H1 (cell line): ENCODE measurements around the gene DLEC1. TPM values are rescaled to one million over a fixed set of nuclear protein-coding genes. Genes with fewer than 3 reads are reported as not detected.

ENCODE experiments used
- ATF2 ChIP-seq: IDR thresholded peaks from 2 replicates; pipeline ENCODE4 v1.6.1; 2012; ENCODE audit warnings: low read length, inconsistent platforms
- CBX5 ChIP-seq: fragments of 300-800, 300-1000 bp; sonication (generic); IDR thresholded peaks from 2 replicates; pipeline ENCODE4 v1.7.1; 2016; ENCODE audit warnings: antibody characterized with exemption, low read length, low read depth
- CHD7 ChIP-seq: fragments of 300-600 bp; sonication (generic); IDR thresholded peaks from 2 replicates; pipeline ENCODE4 v1.7.1; 2012; ENCODE audit warnings: low read length, moderate library complexity, mild to moderate bottlenecking, inconsistent platforms; ENCODE audit not compliant: insufficient replicate concordance
- EGR1 ChIP-seq: IDR thresholded peaks from 2 replicates; pipeline ENCODE4 v1.6.1; 2011; ENCODE audit warnings: low read depth, low read length, borderline replicate concordance
- JUN ChIP-seq: IDR thresholded peaks from 2 replicates; pipeline ENCODE4 v1.6.1; 2011; ENCODE audit warnings: low read depth, mild to moderate bottlenecking, improper control_type of control experiment, low read length
- MAFK ChIP-seq: IDR thresholded peaks from 2 replicates; pipeline ENCODE4 v1.6.1; 2012; ENCODE audit warnings: low read depth, mild to moderate bottlenecking, improper control_type of control experiment, low read length
- MAX ChIP-seq: IDR thresholded peaks from 2 replicates; pipeline ENCODE4 v1.6.1; 2012; ENCODE audit warnings: inconsistent platforms
- POLR2AphosphoS5 ChIP-seq: IDR thresholded peaks from 2 replicates; pipeline ENCODE4 v1.6.1; 2011; ENCODE audit warnings: low read depth, low read length
- POU5F1 ChIP-seq: IDR thresholded peaks from 2 replicates; pipeline ENCODE4 v1.6.1; 2011; ENCODE audit warnings: low read depth, mild to moderate bottlenecking, low read length, moderate library complexity
- SP2 ChIP-seq: IDR thresholded peaks from 2 replicates; pipeline ENCODE4 v1.6.1; 2012; ENCODE audit warnings: mild to moderate bottlenecking, low read length, inconsistent platforms
- TBP ChIP-seq: IDR thresholded peaks from 2 replicates; pipeline ENCODE4 v1.6.1; 2011; ENCODE audit warnings: low read depth, low read length, improper control_type of control experiment
- polyA plus RNA-seq, 7 experiments: library from polyadenylated mRNA; depleted of rRNA in 3 of 7; stranded (reverse) in 5 of 7; unstranded in 2 of 7; fragments of >200 nt in 5 of 7; fragments of 200-250 nt in 2 of 7; gene quantifications; 1 replicate in 5 of 7; 2 replicates in 1 of 7; 4 replicates in 1 of 7; pipeline versions ENCODE4 v1.2.1 to v1.2.3, GENCODE V29; 2011 to 2013; ENCODE audit warnings: missing spikeins in 2 of 7, mixed read lengths in 2 of 7
- total RNA-seq: library from RNA; stranded (reverse); fragmentation: NEBNext Ultra II Directional; extraction: Animal tissue kit (Norgen Biotek cat#: 25700); gene quantifications from 2 replicates; pipeline ENCODE4 v1.2.1, GENCODE V29; 2021

DLEC1 gene
- total and polyA plus RNA-seq, 2 of the 8 experiments (the other 6 are each of a cell fraction or from before 2014, with no cell fraction given), result 0.26 to 0.76 TPM

- TF ChIP-seq CHD7, result no peak
- TF ChIP-seq ATF2, result no peak
- no peak for TF ChIP-seq POLR2AphosphoS5
- no peak for TF ChIP-seq CBX5
- no peak for TF ChIP-seq SP2
- TF ChIP-seq JUN, result no peak
- TF ChIP-seq EGR1, result no peak
- TF ChIP-seq POU5F1, result no peak
- TF ChIP-seq MAFK, result no peak
- TF ChIP-seq TBP, result no peak
- no peak for TF ChIP-seq MAX
Observed at GRCh38 chr3:38046821-38047220, 7.8 kb downstream of the DLEC1 start (continued).
